Neural cell (in vitro differentiated cells): Measurements from ENCODE around the gene CRLF3.
"Not testable (repeated sequence)": the region's sequence is repeated elsewhere in the genome, so short reads cannot be mapped to it uniquely, and the experiment has no call there.

Experiments used
- RAD21 ChIP-seq: fragments of 450-650 bp; conservative IDR thresholded peaks from 2 replicates; pipeline ENCODE4 v1.6.1; 2014; ENCODE audit warnings: antibody characterized with exemption, mild to moderate bottlenecking, moderate library complexity
- SMC3 ChIP-seq: fragments of 450-650 bp; conservative IDR thresholded peaks from 2 replicates; pipeline ENCODE4 v1.6.1; 2014; ENCODE audit warnings: antibody characterized with exemption, mild to moderate bottlenecking, moderate library complexity; ENCODE audit not compliant: poor library complexity
- TF ChIP-seq, protein P1 (sequence below): fragments of 450-650 bp; IDR thresholded peaks from 2 replicates; pipeline ENCODE4 v1.5.1; 2014; ENCODE audit warnings: antibody characterized with exemption, mild to moderate bottlenecking, moderate library complexity; ENCODE audit not compliant: poor library complexity, severe bottlenecking

DNA sequence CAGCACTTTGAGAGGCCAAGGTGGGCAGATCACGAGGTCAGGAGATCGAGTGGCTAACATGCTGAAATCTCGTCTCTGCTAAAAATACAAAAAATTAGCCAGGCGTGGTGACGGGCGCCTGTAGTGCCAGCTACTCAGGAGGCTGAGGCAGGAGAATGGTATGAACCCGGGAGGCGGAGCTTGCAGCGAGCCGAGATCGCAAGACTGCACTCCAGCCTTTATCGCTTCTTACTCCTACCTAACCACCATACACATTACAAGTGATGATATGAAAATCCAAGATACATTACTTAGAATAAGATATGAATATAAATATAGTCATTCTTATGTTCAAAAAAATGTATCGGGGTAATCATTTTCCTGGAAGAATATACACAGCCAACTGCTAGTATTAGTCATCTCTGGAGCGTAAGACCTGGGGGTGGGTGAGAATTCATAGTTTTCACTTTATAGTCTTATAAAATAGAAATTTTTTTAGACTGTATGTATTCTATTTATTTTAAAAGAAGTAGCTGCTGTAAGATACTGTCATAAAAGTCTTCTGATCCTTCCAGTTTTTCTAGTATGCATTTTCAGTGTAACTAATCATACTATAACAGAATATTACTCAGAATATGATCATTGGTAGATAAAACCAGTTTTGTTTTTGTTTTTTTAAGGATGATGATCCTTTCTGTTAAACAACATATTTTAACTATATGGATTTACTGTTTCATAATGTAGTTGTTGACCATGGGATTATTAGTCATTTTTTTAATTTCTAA, 56.7 kb downstream of the CRLF3 start:
- TF ChIP-seq, protein P1, sequence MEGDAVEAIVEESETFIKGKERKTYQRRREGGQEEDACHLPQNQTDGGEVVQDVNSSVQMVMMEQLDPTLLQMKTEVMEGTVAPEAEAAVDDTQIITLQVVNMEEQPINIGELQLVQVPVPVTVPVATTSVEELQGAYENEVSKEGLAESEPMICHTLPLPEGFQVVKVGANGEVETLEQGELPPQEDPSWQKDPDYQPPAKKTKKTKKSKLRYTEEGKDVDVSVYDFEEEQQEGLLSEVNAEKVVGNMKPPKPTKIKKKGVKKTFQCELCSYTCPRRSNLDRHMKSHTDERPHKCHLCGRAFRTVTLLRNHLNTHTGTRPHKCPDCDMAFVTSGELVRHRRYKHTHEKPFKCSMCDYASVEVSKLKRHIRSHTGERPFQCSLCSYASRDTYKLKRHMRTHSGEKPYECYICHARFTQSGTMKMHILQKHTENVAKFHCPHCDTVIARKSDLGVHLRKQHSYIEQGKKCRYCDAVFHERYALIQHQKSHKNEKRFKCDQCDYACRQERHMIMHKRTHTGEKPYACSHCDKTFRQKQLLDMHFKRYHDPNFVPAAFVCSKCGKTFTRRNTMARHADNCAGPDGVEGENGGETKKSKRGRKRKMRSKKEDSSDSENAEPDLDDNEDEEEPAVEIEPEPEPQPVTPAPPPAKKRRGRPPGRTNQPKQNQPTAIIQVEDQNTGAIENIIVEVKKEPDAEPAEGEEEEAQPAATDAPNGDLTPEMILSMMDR = not testable (repeated sequence)
- TF ChIP-seq SMC3, RAD21: not testable (repeated sequence)
